GM03348 (cell line): Measurements from ENCODE around the gene APAF1.
A peak's percentile ranks its signal among the peaks of the same experiment; 100 is the strongest.
"Not testable (repeated sequence)": the region's sequence is repeated elsewhere in the genome, so short reads cannot be mapped to it uniquely, and the experiment has no call there.

Source experiments
- DNase-seq: peaks from one replicate; pipeline ENCODE4 v3.0.0; 2012; ENCODE audit warnings: low spot score

The APAF1 gene

GRCh38 chr12:98644712-98645571 is at the start of gene APAF1, which contains the start of gene IKBIP:
Gene APAF1, plus strand, starts transcription at chr12:98645290. Its CDS starts 3,070 bp downstream, at chr12:98648360.
Gene IKBIP, minus strand, starts transcription at chr12:98644788. Its CDS starts 87 bp downstream, at chr12:98644701.
- peak; percentile 98 for DNase-seq

- not testable (repeated sequence) for DNase-seq
Observed at GRCh38 chr12:98597313-98597712, 47.8 kb upstream of the APAF1 start.

- DNase-seq = no peak
Observed at GRCh38 chr12:98601924-98602323, 43.2 kb upstream of the APAF1 start.

DNA sequence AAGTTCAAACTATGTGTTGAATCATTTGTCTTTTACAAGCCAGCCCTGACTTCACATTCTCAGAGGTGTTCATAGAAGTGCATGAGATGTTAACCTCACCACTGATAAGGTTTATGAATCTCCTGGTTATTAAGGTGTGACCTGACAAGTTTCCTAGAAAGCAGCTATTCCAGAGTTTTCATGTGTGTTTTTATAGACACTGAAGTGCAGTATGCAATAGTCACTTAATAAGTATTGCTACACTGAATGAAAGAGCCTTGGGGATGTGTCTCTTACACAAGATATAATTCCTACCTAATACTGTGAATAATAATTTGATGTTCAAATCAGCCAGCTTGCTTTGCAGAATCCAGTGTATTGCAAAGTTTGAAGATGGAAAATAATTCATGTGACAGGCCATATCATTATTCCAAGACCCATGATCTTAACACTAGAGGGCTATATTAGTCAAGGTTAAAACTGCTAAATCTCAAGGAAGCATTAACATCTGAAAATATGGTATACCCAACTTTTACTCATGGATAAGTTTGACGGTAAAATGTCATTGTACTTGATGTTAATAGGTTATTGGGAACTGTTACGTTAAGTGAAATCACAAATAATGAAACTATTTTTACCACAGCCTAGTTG is 38.6 kb upstream of the APAF1 start:
- no peak for DNase-seq

- no peak for DNase-seq
Observed at GRCh38 chr12:98610596-98610995, 34.5 kb upstream of the APAF1 start.

- DNase-seq = no peak
Observed at GRCh38 chr12:98612696-98613334, 32.3 kb upstream of the APAF1 start.

GRCh38 chr12:98618952-98619351 is 26.1 kb upstream of the APAF1 start:
- DNase-seq = peak; percentile 72

GRCh38 chr12:98635657-98636323 is 9.3 kb upstream of the APAF1 start:
- peak; percentile 62 for DNase-seq

DNA sequence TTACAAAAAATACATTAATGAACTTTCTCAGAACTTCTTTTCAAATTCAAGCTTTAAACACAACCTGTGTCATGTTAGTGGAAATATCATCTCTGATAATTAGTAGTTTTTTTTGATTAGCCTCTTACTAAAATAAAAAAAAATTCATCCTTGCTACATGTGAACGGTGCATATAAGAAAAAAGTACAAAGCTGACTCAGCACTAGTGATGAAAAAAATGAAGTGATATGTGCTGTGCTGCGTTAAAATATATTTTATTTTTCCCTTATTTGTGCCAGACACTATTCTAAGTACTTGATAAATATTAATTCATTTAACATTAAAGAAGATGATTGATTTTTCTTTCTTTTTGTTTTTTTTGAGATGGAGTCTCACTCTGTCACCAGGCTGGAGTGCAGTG is 8.0 kb upstream of the APAF1 start:
- DNase-seq = no peak

DNA sequence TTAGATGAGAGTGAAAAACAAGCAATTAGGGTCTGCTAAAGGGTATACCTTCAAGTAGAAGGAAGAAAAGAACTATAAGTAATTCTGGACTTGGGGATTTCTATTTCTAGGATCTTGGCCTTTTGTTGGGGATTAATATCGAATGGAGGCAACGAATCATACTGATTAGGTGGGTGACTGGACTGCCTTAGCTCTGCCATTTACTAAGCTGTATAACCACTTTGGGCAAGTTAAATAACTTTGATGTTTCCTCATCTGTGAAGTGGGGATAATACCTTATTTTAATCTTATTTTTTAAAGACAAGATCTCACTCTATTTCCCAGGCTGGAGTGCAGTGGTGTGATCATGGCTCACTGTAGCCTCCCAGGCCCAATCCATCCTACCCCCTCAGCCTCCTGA is 7.1 kb upstream of the APAF1 start:
- no peak for DNase-seq

- DNase-seq = no peak
Observed at GRCh38 chr12:98639491-98639890, 5.6 kb upstream of the APAF1 start.

DNA sequence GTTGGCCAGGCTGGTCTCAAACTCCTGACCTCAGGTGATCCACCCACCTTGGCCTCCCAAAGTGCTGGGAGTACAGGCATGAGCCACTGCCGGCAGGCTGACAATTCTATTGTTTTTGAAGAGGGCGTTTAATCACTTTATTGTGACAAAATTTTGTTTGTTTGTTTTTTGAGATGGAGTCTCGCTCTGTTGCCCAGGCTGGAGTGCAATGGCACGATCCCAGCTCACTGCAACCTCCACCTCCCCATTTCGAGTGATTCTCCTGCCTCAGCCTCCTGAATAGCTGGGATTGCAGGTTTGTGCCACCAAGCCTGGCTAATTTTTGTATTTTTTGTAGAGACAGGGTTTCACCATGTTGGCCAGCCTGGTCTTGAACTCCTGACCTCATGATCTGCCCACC is 2.3 kb upstream of the APAF1 start:
- not testable (repeated sequence) for DNase-seq

DNA sequence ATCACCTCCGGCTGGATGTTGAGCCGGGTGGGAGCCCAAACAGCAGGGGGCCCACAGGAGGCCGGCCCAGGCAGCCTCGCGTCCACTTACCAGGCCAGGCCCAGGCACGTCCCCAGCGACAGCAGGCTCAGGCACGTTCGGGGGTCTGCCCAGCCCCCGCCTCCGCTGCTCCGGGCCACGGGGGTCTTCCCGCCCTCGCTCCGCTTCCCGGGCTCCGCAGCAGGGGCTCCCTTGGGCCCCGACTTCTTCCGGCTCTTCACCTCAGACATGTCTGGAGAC is 718 bp upstream of the APAF1 start:
- DNase-seq = peak; percentile 46

GRCh38 chr12:98645572-98646067 is 530 bp downstream of the APAF1 start:
- DNase-seq = peak; percentile 33

DNA sequence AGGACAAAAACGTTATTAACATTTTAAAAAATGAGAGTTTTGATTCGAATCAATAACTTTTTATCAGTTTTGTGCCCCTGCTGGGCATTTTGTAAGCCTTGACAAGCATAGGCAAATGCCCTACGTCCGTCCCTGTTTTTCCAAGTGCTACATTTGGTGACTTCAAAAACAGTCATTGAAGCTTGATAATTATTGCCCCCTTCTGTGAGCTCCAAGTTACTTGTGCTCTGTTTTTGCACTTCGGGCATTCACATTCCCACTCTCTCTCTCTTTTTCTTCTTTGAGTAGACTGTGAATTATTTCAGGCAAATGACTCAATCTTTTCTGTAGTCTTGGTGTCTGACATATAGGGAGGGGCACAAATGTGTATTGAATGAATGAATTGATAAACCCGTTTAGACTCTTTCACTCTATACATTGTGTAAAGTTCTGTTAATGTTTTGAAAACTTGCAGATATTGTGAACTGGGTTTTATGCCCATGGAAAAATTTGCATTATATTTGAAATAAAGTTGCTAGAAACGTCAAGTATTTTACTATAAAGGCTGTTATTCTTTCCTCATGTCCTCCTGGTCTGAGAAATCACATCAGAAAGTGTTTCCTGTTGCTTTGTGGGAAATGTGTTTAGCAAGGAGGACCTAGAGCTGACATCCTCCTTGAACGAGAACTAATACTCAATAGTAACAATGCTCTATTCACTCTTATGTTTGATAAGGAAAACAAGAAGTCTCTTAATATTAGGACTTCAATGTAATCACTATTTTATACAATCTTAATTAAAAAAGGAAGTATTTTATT is 1.4 kb downstream of the APAF1 start:
- DNase-seq = peak; percentile 7

GRCh38 chr12:98651328-98651727 is 6.2 kb downstream of the APAF1 start:
- no peak for DNase-seq

DNA sequence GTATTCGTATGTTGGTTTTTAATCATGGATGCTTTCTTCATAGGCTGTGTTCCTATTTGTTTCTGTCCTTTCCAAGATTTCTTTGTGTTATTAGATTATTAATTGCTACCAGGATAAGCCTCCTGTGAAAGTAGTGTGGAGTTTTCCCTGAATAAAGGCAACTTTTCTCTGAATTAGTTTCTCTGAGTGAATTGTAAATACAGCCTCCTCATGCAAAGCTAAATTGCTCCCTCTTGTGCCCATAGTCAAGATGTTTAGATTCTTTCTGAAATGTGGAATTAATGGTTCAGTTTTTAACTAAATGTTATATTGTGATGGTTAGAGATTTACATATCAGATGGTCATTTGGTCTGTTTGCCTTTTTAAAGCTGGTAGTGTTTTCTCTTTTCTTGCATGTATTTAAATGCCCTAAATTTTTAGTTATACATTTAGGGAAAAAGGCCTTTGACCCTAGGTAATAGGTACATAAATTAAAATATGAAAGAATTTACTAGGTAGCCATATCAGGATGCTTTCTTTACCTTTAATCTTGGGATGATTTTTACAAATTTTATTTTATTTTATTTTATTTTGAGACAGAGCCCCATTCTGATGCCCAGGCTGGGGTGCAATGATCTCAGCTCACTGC is 8.9 kb downstream of the APAF1 start:
- DNase-seq = peak; percentile 56

DNA sequence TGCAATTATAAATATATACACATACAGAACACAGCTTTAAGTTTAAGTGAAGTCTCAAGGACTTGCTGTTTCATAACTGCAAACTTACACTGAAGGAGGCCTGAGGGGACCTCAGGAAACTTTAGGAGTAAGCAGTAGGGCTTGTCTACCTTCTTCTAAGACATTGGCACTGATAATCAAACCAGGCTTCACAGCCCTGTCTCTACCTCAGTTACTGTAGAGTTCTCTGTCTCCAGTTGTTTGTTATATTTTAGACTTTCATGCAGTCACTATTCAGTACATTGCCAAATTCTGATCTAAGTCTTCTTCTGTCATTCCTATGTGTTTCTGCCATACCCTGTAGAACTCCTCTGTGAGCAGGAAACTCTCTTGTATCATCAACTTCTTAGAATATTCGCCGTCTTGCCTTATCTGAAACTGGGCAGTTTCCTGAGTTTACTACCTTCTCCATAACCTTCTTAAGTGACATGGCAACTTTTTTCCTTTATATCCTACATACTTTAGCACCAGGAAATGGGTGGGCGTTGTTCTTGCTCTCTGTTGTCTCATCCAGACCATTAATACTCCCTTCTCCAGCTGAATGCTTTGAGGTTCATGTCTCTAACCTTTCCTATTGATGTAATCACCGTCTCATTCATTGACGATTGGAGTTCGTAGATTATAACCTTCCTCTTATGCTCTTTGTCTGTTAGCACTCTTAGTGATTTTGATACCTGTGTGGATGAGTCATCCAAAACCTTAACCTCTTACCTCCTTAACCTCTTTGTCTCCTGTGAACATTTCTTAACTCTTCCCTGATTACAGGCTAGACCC is 11.4 kb downstream of the APAF1 start:
- no peak for DNase-seq

- no peak for DNase-seq
Observed at GRCh38 chr12:98660521-98660920, 15.4 kb downstream of the APAF1 start.

- DNase-seq = no peak
Observed at GRCh38 chr12:98669751-98670150, 24.7 kb downstream of the APAF1 start.
